CD14-positive monocyte (primary cell): Measurements from ENCODE around the gene MTUS2. TPM values are rescaled to one million over a fixed set of nuclear protein-coding genes. Genes with fewer than 3 reads are reported as not detected.

ENCODE experiments used
- DNase-seq, 3 donors: peaks; one replicate each; pipeline ENCODE4 v3.0.0-alpha.2; 2011 to 2022
- H2AFZ ChIP-seq: 2 replicates; pipeline ENCODE4 v1.6.0; 2012; ENCODE audit warnings: mild to moderate bottlenecking, low read depth, low read length, inconsistent platforms; ENCODE audit not compliant: insufficient read depth, poor library complexity, severe bottlenecking
- H3K27ac ChIP-seq, 2 donors: 1 replicate in 1 of 2; 2 replicates in 1 of 2; pipeline ENCODE4 v1.5.1; 2012 to 2013; ENCODE audit warnings: low read length in 2 of 2, control low read depth in 1 of 2, inconsistent platforms in 1 of 2, low read depth in 1 of 2, mild to moderate bottlenecking in 1 of 2
- H3K27me3 ChIP-seq, 2 donors: one replicate each; pipeline versions ENCODE4 v1.6.0 to v1.6.1; 2011 to 2013; ENCODE audit warnings: low read length in 2 of 2; ENCODE audit not compliant: control insufficient read depth in 2 of 2, insufficient read depth in 2 of 2
- H3K36me3 ChIP-seq, 2 donors: replicated peaks in 1 of 2; 1 replicate in 1 of 2; 2 replicates in 1 of 2; pipeline versions ENCODE4 v1.5.1 to v1.6.1; 2012 to 2013; ENCODE audit warnings: low read length in 2 of 2, control low read depth in 1 of 2, inconsistent platforms in 1 of 2, mild to moderate bottlenecking in 1 of 2; ENCODE audit not compliant: insufficient read depth in 2 of 2, control insufficient read depth in 1 of 2
- H3K4me1 ChIP-seq, 2 donors: 1 replicate in 1 of 2; 2 replicates in 1 of 2; pipeline versions ENCODE4 v1.5.1 to v1.6.1; 2012 to 2013; ENCODE audit warnings: low read length in 2 of 2, control low read depth in 1 of 2, inconsistent platforms in 1 of 2, mild to moderate bottlenecking in 1 of 2, moderate library complexity in 1 of 2; ENCODE audit not compliant: insufficient read depth in 2 of 2, control insufficient read depth in 1 of 2
- H3K4me2 ChIP-seq: replicated peaks from 2 replicates; pipeline ENCODE3; 2012; ENCODE audit warnings: low read length, moderate library complexity, mild to moderate bottlenecking; ENCODE audit not compliant: poor library complexity, severe bottlenecking; ENCODE audit errors: extremely low read depth
- H3K4me3 ChIP-seq, 3 experiments: fragments of 200-600 bp in 1 of 3; sonication (generic) in 1 of 3; replicated peaks in 1 of 3; 1 replicate in 2 of 3; 2 replicates in 1 of 3; pipeline ENCODE4 v1.5.1; 2011 to 2013; ENCODE audit warnings: low read length in 3 of 3, mild to moderate bottlenecking in 3 of 3, control low read depth in 2 of 3, low read depth in 2 of 3, inconsistent platforms in 1 of 3, moderate library complexity in 1 of 3
- H3K79me2 ChIP-seq: 2 replicates; pipeline ENCODE4 v1.6.0; 2012; ENCODE audit warnings: mild to moderate bottlenecking, control low read depth, inconsistent platforms, low read length, moderate library complexity; ENCODE audit not compliant: insufficient read depth
- H3K9ac ChIP-seq: 2 replicates; pipeline ENCODE4 v1.6.0; 2017; ENCODE audit warnings: low read length, mild to moderate bottlenecking; ENCODE audit not compliant: insufficient read depth, poor library complexity, severe bottlenecking
- H3K9me3 ChIP-seq, 2 donors: replicated peaks in 1 of 2; 1 replicate in 1 of 2; 2 replicates in 1 of 2; pipeline versions ENCODE4 v1.5.1 to v1.6.1; 2012 to 2013; ENCODE audit warnings: low read length in 2 of 2, control low read depth in 1 of 2; ENCODE audit not compliant: control insufficient read depth in 1 of 2, insufficient read depth in 1 of 2
- H4K20me1 ChIP-seq: 2 replicates; pipeline ENCODE4 v1.6.0; 2012; ENCODE audit warnings: mild to moderate bottlenecking, low read length, control low read depth, moderate library complexity; ENCODE audit not compliant: insufficient read depth
- H3K27ac Mint-ChIP-seq, 7 donors: one replicate each; pipeline ENCODE4 v1.8.0; 2020; ENCODE audit warnings: mild to moderate bottlenecking in 7 of 7, mixed read lengths in 7 of 7, moderate library complexity in 6 of 7, inconsistent platforms in 2 of 7
- H3K27me3 Mint-ChIP-seq, 3 donors: one replicate each; pipeline ENCODE4 v1.8.0; 2021 to 2022; ENCODE audit warnings: low read depth in 3 of 3, mild to moderate bottlenecking in 3 of 3, mixed read lengths in 3 of 3, moderate library complexity in 3 of 3, inconsistent platforms in 1 of 3
- H3K36me3 Mint-ChIP-seq, 2 donors: one replicate each; pipeline ENCODE4 v1.8.0; 2020; ENCODE audit warnings: mixed read lengths in 2 of 2, inconsistent platforms in 1 of 2, mild to moderate bottlenecking in 1 of 2
- H3K4me1 Mint-ChIP-seq: one replicate; pipeline ENCODE4 v1.8.0; 2020; ENCODE audit warnings: mild to moderate bottlenecking, mixed read lengths
- H3K4me3 Mint-ChIP-seq, 2 donors: one replicate each; pipeline ENCODE4 v1.8.0; 2020; ENCODE audit warnings: mild to moderate bottlenecking in 2 of 2, mixed read lengths in 2 of 2, moderate library complexity in 1 of 2
- H3K9me3 Mint-ChIP-seq, 7 donors: one replicate each; pipeline ENCODE4 v1.8.0; 2020 to 2022; ENCODE audit warnings: mixed read lengths in 7 of 7, mild to moderate bottlenecking in 6 of 7, moderate library complexity in 6 of 7, inconsistent platforms in 2 of 7
- CTCF ChIP-seq: fragments of 200-600 bp; IDR thresholded peaks from one replicate; pipeline ENCODE4 v1.8.0; 2022; ENCODE audit warnings: antibody characterized with exemption, mild to moderate bottlenecking
- WGBS: methylation state at CpG from one replicate; pipeline ENCODE4 v1.1.5; 2013; ENCODE audit warnings: missing lambda C conversion rate; ENCODE audit not compliant: insufficient coverage; 5-methylcytosine and 5-hydroxymethylcytosine counted together
- intact Hi-C, 2 donors: fragments of 100-400 bp; cut with micrococcal nuclease; formaldehyde crosslinking; loops; one replicate each; pipeline versions ENCODE4 v1.15.0 to v1.15.1; 2023
- polyA plus RNA-seq, 3 donors: library from polyadenylated mRNA; depleted of rRNA in 1 of 3; unstranded in 2 of 3; stranded (reverse) in 1 of 3; fragments of 300-500 nt in 2 of 3; fragments of >200 nt in 1 of 3; fragmentation: Illumina TruSeq in 2 of 3; gene quantifications; 1 replicate in 2 of 3; 2 replicates in 1 of 3; pipeline ENCODE4 v1.2.3, GENCODE V29; 2012 to 2021

MTUS2 gene
- polyA plus RNA-seq, 3 donors, result 0.04 TPM; not detected in 2

DNA sequence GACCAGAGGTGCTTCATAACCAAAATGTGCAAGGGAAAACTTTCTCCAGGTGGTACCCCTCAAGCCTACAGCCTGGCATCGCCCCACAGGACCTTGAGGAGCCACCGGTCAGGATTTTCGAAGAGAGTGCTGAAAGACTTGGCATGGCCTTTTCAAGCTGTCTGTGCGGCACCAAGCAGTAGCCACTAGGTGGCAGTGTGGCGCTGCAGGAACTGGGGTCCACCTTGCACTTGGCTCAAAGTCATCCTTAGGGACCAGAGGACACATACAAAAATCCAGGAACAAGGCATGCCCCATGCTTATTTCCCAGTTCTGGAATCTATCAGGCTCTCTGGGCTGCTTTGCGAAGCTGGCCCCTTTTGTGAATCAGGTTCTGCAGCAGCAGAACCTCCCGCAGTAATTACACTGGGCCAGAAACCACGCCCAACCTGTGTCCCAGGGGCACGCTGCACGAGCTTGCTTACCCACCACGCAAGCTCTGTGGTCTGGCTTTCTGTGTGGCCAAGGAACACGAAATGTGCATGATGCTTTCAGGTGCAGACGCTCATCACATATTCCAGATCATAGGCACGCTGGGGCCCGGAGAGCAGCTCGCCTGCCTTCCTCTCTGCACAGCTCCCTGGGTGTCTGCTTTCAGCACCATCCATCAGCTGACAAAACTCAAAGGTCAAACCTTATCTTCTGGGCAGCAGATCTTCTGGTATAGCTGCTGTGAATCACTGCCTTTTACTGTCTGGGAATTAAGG lies 688.2 kb downstream of the MTUS2 start:
- 61% methylated on average over 14 of the region's 16 CpGs for WGBS
- peaks cover 0 to 11% (median 4%) of the 10 kb centered on the region in 3 donors for H3K27me3 Mint-ChIP-seq

GRCh38 chr13:29508876-29509252 lies 688.7 kb downstream of the MTUS2 start:
- Histone ChIP-seq H3K27ac (no peak overlapping the region), H3K9me3 (no peaks in the 10 kb centered on the region), H3K4me1 (no peaks in the 10 kb centered on the region), H2AFZ (no peak overlapping the region), H3K9ac (no peak overlapping the region), H4K20me1 (no peaks in the 10 kb centered on the region), H3K4me3 (no peak overlapping the region), H3K79me2 (no peaks in the 10 kb centered on the region), H3K4me2 (no peak overlapping the region), H3K27me3 (no peaks in the 10 kb centered on the region), H3K36me3 (peaks cover 14 to 38% of the 10 kb centered on the region in 2 donors)
- no peak overlapping the region for H3K27ac Mint-ChIP-seq
- no peak overlapping the region for H3K4me3 Mint-ChIP-seq
- intact Hi-C loops, result loop anchor here (2.0 to 10.0 kb wide), 4 partner anchors 203 to 606 kb away; no protein-coding TSS in a partner anchor
- peaks cover 0 to 6% (median 4%) of the 10 kb centered on the region in 3 donors for H3K27me3 Mint-ChIP-seq
- 86% methylated on average over 4 of the region's 4 CpGs for WGBS
- peaks cover 30 to 35% of the 10 kb centered on the region in 2 donors for H3K36me3 Mint-ChIP-seq
- no peak for TF ChIP-seq CTCF
- DNase-seq, result no peak
- peaks cover 0 to 2% (median 0%) of the 10 kb centered on the region in 7 donors for H3K9me3 Mint-ChIP-seq
- no peaks in the 10 kb centered on the region for H3K4me1 Mint-ChIP-seq

More for the DNA sequence above, 688.2 kb downstream of the MTUS2 start:
- DNase-seq, result peak; percentile 50 to 66 (median 66)
- peaks cover 10 to 32% of the 10 kb centered on the region in 2 donors for H3K36me3 ChIP-seq
- no peak overlapping the region for H3K4me2 ChIP-seq
- H3K4me1 ChIP-seq, result peaks cover 0 to under 1% of the 10 kb centered on the region in 2 donors
- no peaks in the 10 kb centered on the region for H3K27me3 ChIP-seq
- H2AFZ ChIP-seq, result no peak overlapping the region
- H3K27ac Mint-ChIP-seq, result no peak overlapping the region
- no peak overlapping the region for H3K27ac ChIP-seq
- no peak overlapping the region for H3K9ac ChIP-seq
- intact Hi-C loops, result loop anchor here (2.0 to 10.0 kb wide), 4 partner anchors 204 to 606 kb away; no protein-coding TSS in a partner anchor
- H4K20me1 ChIP-seq, result no peaks in the 10 kb centered on the region
- no peak overlapping the region for H3K4me3 ChIP-seq
- peaks cover 26 to 29% of the 10 kb centered on the region in 2 donors for H3K36me3 Mint-ChIP-seq
- H3K9me3 Mint-ChIP-seq, result peaks cover 0 to 2% (median 0%) of the 10 kb centered on the region in 7 donors
- no peaks in the 10 kb centered on the region for H3K9me3 ChIP-seq
- TF ChIP-seq CTCF, result peak; percentile 98
- no peak overlapping the region for H3K4me3 Mint-ChIP-seq
- peaks cover 2% of the 10 kb centered on the region for H3K4me1 Mint-ChIP-seq
- H3K79me2 ChIP-seq, result no peaks in the 10 kb centered on the region
